IPS DF 19.7 (cell line): Measurements from ENCODE around the gene PNPLA3.

Source experiments
- DNase-seq: peaks from one replicate; pipeline ENCODE4 v3.0.0-alpha.2; 2013; ENCODE audit warnings: low read depth, low spot score

Gene PNPLA3

GRCh38 chr22:43957871-43958270, 34.3 kb downstream of the PNPLA3 start:
- no peak for DNase-seq

GRCh38 chr22:43964314-43964857, 40.8 kb downstream of the PNPLA3 start:
- DNase-seq: no peak

GRCh38 chr22:43967069-43967468, 43.5 kb downstream of the PNPLA3 start:
- DNase-seq: no peak

- no peak for DNase-seq
Measured at GRCh38 chr22:43968614-43969013, 45.0 kb downstream of the PNPLA3 start.

GRCh38 chr22:43969021-43969878, 45.6 kb downstream of the PNPLA3 start:
- DNase-seq: no peak

- DNase-seq: no peak
Measured at GRCh38 chr22:43969989-43970755, 46.6 kb downstream of the PNPLA3 start.

GRCh38 chr22:43971112-43971511, 47.5 kb downstream of the PNPLA3 start:
- no peak for DNase-seq

GRCh38 chr22:43972931-43973462, 49.4 kb downstream of the PNPLA3 start:
- no peak for DNase-seq

- no peak for DNase-seq
Measured at GRCh38 chr22:43974028-43974545, 50.5 kb downstream of the PNPLA3 start.

GRCh38 chr22:43975041-43975440, 51.4 kb downstream of the PNPLA3 start:
- no peak for DNase-seq

- DNase-seq: no peak
Measured at GRCh38 chr22:43976861-43977795, 53.5 kb downstream of the PNPLA3 start.

GRCh38 chr22:43978558-43978957, 55.0 kb downstream of the PNPLA3 start:
- DNase-seq: no peak

- DNase-seq: no peak
Measured at GRCh38 chr22:43980579-43980978, 57.0 kb downstream of the PNPLA3 start.

GRCh38 chr22:43980996-43981395, 57.4 kb downstream of the PNPLA3 start:
- no peak for DNase-seq

- no peak for DNase-seq
Measured at GRCh38 chr22:43983808-43984207, 60.2 kb downstream of the PNPLA3 start.

- DNase-seq: no peak
Measured at GRCh38 chr22:43985532-43985931, 61.9 kb downstream of the PNPLA3 start.

GRCh38 chr22:43988116-43988820, 64.7 kb downstream of the PNPLA3 start:
- DNase-seq: no peak

- DNase-seq: no peak
Measured at GRCh38 chr22:43988960-43989359, 65.4 kb downstream of the PNPLA3 start.

- no peak for DNase-seq
Measured at GRCh38 chr22:43990044-43990443, 66.4 kb downstream of the PNPLA3 start.

- no peak for DNase-seq
Measured at GRCh38 chr22:43991316-43992020, 67.9 kb downstream of the PNPLA3 start.
